Panc1 (cell line): ENCODE measurements around the gene C19orf47.

ENCODE experiments used
- CTCF ChIP-seq: fragments of 450-650 bp; IDR thresholded peaks from 2 replicates; pipeline ENCODE4 v1.5.1; 2017; ENCODE audit warnings: mild to moderate bottlenecking
- SIN3A ChIP-seq: IDR thresholded peaks from 2 replicates; pipeline ENCODE4 v1.6.1; 2012; ENCODE audit warnings: low read depth, mild to moderate bottlenecking, low read length, moderate library complexity, borderline replicate concordance; ENCODE audit not compliant: insufficient read depth

- no peak for TF ChIP-seq SIN3A
- no peak for TF ChIP-seq CTCF
These were observed 11.6 kb downstream of the C19orf47 start for GRCh38 chr19:40336601-40336900.
